ENCODE data around the gene WDR18.

Gene WDR18

DNA sequence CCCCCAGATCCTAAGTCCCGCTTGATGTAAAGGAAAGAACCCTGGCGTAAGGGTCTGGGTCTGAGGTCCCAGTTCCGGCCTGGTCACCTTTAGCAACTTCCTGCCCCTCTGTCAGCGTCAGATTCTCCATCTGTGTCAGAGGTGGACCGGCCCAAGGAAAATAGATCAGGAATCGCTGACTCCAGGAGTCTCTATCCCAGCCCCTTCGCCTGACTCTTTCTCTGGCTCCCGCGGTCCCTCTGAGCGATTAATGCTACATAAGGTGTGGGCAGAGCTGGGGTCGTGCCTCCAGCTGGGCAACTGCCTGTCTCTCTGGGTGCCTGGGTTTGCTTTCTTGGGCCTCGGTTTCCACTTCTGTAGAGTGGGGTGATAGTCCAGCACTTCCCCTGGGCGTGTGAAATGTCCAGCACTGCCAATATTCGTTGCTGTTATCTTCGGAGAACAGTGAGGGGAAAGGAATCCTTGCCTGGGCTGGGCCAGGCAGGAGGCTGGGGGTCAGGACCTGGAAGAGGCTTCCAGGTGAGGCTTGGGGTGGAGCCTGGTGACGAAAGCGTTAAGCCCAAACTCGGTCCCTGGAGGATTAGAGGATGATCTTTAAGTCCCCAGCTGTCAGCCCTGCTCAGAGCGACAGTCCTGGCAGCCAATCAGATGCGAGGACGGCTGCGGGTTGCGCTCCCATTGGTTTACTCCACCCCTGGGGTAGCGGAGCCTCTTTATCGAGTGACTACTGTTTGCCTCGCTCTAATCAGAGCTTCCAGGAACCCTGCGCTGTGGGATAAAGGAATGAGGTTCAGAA lies 56.5 kb downstream of the WDR18 start:
- peak; percentile 78 to 81 for DNase-seq (ENCODE audit: low read depth in 2 of 2, low spot score in 1 of 2)

DNA sequence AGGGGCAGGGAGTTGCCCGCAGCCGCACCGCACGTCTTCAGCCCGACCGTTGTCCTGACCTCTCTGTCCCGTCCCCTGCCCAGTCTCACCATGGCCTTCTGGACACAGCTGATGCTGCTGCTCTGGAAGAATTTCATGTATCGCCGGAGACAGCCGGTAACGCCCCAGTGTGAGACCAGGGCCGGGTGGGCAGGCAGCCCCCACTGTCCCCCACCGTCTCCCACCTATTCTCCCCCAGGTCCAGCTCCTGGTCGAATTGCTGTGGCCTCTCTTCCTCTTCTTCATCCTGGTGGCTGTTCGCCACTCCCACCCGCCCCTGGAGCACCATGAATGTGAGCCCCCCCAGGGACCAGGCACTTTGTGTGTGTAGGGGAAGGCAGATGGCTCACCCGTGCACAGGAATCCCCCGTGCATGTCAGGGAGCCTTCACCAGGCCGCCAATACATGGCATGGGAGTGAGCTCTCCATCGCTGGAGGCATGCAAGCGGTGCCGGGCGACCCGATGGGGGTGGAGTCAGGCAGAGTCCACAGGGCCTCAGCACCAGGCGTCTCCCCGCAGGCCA lies 57.2 kb downstream of the WDR18 start:
- no peak for DNase-seq (ENCODE audit: low read depth in 2 of 2, low spot score in 1 of 2)

DNA sequence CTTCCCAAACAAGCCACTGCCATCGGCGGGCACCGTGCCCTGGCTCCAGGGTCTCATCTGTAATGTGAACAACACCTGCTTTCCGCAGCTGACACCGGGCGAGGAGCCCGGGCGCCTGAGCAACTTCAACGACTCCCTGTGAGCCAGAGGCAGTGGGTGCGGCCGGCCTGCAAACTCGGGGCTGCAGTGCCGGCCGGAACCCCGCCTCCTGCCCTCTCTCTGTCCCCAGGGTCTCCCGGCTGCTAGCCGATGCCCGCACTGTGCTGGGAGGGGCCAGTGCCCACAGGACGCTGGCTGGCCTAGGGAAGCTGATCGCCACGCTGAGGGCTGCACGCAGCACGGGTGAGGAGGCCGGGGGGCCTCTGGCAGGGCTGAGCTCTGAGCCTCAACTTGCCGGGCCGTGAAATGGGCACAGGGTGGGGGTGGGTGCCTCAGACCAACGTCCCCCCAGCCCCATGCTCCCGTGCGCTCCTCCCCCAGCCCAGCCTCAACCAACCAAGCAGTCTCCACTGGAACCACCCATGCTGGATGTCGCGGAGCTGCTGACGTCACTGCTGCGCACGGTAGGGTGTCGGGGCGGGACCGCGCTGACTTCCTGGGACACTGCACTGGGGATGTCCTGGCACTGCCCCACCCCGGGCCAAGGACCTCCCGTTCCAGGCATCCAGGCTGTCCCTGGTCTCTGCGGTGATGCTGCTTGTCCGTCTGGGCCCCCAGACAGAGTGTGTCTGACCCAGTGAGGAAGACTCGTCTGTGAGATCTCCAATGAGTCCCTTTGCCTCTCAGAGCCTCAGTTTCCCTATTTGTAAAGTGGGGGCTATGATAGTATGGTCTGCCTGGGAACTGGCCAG lies 57.9 kb downstream of the WDR18 start:
- DNase-seq (ENCODE audit: low read depth in 2 of 2, low spot score in 1 of 2), result no peak

DNA sequence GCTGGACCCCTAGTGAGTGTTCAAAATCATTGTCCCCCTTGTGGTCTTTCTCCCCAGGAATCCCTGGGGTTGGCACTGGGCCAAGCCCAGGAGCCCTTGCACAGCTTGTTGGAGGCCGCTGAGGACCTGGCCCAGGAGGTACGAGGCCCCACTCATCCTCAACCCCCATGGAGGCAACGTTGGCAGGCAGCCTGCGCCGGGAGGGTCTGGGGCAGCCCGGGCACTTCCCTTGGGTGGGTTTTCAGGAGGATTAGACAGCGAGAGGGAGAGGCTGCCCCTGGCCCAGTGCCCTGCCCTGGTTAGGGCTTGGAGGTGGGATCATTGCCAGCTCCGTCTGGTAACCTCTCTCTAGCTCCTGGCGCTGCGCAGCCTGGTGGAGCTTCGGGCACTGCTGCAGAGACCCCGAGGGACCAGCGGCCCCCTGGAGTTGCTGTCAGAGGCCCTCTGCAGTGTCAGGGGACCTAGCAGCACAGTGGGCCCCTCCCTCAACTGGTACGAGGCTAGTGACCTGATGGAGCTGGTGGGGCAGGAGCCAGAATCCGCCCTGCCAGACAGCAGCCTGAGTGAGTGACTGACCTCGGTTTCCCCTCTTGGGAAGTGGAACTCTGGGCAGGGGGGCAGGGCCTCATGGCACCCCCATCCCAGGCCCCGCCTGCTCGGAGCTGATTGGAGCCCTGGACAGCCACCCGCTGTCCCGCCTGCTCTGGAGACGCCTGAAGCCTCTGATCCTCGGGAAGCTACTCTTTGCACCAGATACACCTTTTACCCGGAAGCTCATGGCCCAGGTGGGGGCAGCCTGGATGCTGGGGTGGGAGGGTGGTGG lies 58.8 kb downstream of the WDR18 start:
- DNase-seq (ENCODE audit: low read depth in 2 of 2, low spot score in 1 of 2), result no peak

Data from stimulated activated CD8-positive, alpha-beta memory T cell treated with anti-CD3 and anti-CD28 coated beads, Interleukin-4, amount 100 ng/mL, for 1 hour (primary cell).